Limb (tissue), 2 donors: ENCODE results near the gene PGAP2.

Experiments used
- DNase-seq, 2 donors: peaks; one replicate each; pipeline ENCODE4 v3.0.0-alpha.2; 2016; ENCODE audit errors: extremely low spot score in 2 of 2

Gene PGAP2

DNA sequence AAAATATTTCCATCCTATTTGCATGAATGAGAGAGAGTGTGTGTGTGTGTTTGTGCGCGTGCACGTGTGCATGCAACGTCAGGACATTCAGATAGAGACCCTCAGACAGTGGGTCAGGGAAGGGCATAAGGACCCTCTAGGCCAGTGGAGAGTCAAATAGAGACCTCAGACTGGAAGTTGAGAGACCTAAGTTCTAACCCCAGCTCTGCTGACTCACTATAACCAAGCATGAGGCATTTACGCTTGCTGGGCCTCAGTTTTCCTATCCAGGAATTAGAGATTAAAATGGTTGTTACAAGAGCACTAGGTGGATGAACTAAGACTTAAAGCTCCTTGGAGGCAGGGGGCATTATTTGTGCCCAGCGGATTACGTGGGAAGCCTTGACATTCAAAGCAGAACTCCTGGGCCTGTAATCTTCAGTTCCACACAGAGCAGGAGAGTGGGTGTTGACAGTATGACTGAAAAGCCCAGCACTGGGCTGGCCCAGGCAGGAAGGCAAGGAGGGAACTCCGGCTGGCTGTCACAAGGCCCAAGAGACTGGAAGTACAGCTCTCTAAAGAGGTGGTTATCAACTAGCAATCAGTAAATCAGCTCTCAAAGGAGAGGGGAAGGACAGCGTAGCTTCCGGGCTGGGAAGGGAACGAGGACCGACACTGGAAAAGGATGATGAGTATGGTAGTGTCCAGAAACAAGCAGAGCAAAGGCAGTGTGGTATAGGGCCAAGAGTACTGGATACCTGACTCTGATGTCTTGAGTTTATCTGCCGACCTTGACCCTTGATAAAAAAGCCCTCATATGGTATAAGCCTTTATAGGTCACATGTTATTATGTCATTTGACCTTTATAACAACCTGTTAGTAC is 23.2 kb downstream of the PGAP2 start:
- DNase-seq, result no peak

DNA sequence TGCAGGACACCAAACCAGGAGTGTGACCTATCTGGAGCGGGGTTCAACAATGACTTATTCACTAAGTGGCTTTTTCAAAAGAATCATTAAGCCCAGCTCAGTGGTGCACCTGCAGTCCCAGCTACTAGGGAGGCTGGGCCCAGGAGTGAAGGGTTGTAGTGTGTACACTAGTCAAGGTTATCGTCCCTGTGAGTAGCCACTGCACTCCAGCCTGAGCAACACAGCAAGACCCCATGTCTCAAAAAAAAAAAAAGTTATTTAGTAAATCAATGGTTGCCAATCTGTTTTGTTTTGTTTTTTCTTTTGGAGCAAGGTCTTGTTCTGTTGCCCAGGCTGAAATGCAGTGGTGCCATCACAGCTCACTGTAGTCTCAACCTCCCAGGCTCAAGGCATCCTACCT is 24.5 kb downstream of the PGAP2 start:
- no peak for DNase-seq

- DNase-seq, result no peak
These were observed 25.1 kb downstream of the PGAP2 start for GRCh38 chr11:3833449-3833848.

DNA sequence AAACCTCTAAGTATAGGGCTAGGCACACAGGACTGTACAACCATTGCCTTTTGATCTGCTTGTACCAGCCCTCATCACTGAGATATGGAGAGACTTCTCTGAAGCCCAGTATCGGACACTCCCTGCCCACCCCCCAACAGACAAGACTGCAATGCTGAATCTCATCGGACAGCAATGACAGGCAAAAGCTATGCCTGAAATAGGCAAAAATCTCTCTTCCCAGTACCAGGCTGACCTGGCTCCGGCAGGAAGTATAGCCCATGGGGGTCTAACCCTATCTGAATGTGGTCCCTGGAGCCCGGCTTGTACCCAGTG is 25.9 kb downstream of the PGAP2 start:
- no peak for DNase-seq

GRCh38 chr11:3834664-3835461 is 26.5 kb downstream of the PGAP2 start:
- no peak for DNase-seq

- no peak for DNase-seq
These were observed 27.4 kb downstream of the PGAP2 start for GRCh38 chr11:3835751-3836150.

GRCh38 chr11:3836903-3837302 is 28.5 kb downstream of the PGAP2 start:
- no peak for DNase-seq

DNA sequence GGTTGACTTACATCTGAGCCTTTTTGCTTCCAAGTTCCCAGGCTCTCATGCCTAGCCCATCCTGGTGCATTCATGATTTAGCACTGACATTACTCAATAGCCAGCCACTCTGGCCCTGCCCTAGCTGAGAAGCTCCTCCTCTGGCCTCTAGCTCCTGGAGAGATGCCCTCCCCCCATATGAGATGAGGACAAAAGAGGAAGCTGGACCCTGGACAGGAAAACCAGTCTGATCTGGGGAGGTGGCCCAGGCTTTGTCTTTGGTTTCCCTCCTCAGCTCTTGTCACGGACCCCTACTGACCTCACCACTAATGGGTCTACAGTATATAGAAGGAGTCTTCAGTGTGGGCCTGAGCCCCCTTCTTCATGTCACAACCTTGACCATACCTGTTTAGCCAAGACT is 29.4 kb downstream of the PGAP2 start:
- DNase-seq, result no peak

GRCh38 chr11:3838504-3838903 is 30.1 kb downstream of the PGAP2 start:
- no peak for DNase-seq

GRCh38 chr11:3840004-3840869 is 31.9 kb downstream of the PGAP2 start:
- no peak for DNase-seq

- DNase-seq, result peak; percentile 69 to 90
These were observed 32.6 kb downstream of the PGAP2 start, which contains the start of gene RHOG for GRCh38 chr11:3840870-3841425. Gene RHOG, minus strand, starts transcription at chr11:3840959. Its CDS starts 12,821 bp downstream, at chr11:3828138.

DNA sequence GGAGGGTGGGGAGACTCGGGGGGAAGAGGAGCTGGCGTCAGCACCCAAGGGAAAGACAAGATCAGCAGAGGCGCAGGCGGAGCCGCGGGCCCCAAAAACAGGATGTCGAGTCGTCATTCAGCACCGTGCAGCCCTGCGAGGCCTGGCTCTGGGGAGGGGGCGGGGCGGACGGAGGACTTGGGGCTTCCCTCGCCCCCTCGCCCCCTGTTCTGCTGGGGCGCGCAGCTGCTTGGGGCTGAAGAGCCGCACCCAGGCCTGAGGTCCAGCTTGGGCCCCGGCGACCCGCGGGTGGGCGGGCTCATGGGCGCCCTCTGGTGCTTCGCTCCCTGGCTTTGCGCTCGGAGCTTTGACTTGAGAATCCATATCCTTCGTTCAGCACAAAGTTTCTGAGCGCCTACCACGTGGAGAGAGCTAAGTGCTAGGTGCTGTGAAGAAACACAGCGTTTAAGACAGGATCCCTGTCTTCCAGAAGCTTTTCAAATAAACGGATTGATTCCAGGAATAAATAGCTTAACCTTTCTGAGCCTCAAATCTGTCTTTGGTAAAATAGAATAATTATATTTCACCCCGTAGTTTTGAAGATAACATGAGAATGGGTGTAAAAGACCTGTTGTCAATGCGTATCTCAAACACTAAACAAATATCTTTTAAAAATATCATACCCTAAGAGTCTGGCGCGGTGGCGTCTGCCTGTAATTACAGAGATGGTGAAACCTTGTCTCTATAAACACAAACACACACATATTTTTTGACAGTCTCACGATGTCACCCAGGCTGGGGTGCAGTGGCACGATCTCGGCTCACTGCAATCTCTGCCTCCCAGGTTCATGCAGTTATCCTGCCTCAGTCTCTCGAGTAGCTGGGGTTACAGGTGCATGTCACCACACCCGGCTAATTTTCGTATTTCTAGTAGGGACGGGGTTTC is 33.3 kb downstream of the PGAP2 start:
- DNase-seq, result peak; percentile 75 to 89

DNA sequence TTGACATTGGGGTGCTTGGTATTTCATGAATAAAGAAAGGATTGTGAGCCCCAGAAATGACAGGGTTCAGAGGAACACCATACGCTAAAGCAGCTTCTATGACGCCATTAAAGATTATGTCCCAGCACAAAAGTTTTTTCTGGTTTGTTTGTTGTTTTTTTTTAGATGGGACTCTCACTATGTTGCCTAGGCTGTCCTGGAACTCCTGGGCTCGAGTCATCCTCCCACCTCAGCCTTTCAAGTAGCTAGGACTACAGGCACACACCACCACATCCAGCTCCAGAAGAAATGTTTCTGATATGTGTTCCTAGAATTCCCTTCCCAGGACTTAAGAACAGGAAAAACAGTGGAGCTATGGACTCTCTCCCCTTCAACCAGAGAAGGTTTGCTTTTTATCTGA is 35.0 kb downstream of the PGAP2 start:
- no peak for DNase-seq

DNA sequence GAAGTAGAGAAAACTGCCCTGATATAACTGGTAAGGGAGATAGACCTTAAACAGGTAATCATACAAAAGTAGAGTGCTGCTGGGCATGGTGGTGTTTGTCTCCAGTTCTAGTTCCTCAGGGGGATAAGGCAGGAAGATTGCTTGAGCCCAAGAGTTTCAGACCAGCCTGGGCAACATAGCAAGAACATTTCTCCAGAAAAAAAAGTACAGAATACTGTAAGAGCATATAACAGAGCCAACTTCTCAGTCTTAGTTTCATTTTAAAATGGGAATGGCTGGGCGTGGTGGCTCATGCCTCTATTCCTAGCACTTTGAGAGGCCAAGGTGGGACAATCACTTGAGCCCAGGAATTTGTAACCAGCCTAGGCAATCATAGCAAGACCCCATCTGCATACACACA is 36.9 kb downstream of the PGAP2 start:
- DNase-seq, result no peak

DNA sequence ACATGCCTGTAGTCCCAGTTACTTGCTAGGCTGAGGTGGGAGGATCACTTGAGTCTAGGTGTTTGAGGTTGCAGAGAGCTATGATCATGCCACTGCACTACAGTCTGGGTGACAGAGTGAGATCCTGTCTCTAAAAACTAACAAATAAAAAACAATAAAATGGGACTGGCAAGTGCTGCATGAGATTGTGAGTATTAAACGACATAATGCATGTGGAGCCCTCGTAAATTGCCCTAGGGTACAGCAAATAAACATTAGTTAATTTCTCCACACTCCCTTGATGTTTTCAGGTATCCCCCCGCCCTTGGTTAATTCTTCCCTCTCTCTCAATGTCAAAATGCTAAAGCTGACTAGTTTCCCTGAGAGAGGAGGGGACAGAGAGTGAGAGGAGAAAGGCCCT is 37.3 kb downstream of the PGAP2 start:
- no peak for DNase-seq

DNA sequence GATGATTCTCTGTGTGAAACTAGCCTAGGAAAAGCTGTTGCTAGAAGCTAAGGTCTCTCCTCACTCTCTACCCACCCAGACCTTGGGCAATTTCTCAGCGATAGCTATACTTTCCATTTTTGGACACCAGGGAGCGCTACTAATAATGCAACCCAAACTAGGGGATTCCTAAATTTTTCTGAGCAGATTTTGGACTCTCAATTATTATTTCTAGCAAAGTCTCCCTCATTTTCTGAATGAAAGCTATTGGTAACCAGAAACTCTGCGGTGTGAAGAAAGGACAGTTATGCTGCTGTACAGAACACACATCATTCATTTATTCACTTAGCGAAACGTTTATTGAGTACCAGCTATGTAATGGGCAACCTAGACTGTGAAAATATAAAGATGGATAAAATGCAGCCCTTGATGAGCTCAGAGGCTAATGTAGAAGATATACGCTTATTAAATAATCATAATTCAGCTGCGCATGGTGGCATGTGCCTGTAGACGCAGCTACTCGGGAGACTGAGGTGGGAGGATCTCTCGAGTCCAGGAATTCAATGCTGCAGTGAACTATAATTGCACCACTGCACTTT is 41.0 kb downstream of the PGAP2 start:
- DNase-seq, result peak in 1 of 2 donors; percentile 31

- no peak for DNase-seq
These were observed 45.1 kb downstream of the PGAP2 start for GRCh38 chr11:3853545-3853842.

- DNase-seq, result no peak
These were observed 45.7 kb downstream of the PGAP2 start for GRCh38 chr11:3853899-3854659.

DNA sequence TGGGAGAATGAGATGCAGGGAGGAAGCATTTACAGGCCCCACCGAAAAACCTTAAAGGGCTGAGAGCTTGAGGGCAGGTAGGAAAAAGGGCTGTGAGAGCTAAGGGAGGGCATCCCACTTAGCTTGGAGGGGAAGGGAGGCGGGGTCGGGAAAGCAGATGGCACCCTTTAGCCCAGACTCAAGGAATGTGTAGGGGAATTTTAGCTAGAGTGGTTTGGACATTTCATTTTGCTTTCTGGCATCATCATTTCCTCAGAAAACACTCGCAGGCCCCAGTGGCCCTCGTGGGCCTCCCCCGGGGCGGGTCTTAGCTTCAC is 46.3 kb downstream of the PGAP2 start:
- no peak for DNase-seq
